Tibial nerve (tissue), 4 donors: ENCODE results near the gene CDH13.

Experiments
- EP300 ChIP-seq, 2 donors: sonication (generic); formaldehyde crosslinking; IDR thresholded peaks; one replicate each; pipeline ENCODE4 v1.6.1; 2017; ENCODE audit warnings: antibody characterized with exemption in 2 of 2, mild to moderate bottlenecking in 1 of 2
- POLR2A ChIP-seq, 2 donors: fragments of 450-650 bp; IDR thresholded peaks; one replicate each; pipeline ENCODE4 v1.6.1; 2017; ENCODE audit warnings: antibody characterized with exemption in 2 of 2, mild to moderate bottlenecking in 2 of 2, moderate library complexity in 2 of 2
- TF ChIP-seq, protein P1 (sequence below), 5 experiments: fragments of 200-600 bp in 3 of 5; fragments of 450-650 bp in 2 of 5; sonication (generic) in 3 of 5; IDR thresholded peaks; one replicate each; pipeline ENCODE4 v1.5.1; 2016 to 2019; ENCODE audit warnings: antibody characterized with exemption in 5 of 5, mild to moderate bottlenecking in 3 of 5, moderate library complexity in 2 of 5

DNA sequence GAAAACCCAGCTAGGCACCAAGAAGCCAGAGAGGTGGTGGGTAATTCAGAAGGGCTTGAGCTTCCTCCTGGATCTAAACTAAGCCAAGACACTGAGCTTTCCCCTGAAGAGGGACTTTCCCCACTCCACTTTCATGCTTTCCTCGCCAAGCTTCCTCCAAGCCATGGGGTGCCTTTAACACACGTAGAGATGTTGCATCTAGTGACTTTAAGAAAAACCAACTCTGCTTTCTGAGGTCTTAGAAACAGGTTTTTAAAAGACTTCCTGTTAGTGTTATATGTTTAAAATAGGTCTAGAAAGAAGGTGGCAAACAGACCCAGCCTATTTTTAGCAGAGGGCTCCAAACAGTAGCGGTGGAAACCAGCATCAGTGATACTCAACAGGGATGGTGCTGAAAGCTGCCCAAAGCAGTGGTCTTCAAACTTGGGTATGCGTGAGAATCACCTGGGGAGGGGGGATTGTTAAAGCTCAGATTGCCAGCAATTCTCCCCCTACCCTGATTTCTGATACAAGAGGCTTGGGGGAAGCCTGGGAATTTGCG is 585.6 kb downstream of the CDH13 start:
- TF ChIP-seq, protein P1, sequence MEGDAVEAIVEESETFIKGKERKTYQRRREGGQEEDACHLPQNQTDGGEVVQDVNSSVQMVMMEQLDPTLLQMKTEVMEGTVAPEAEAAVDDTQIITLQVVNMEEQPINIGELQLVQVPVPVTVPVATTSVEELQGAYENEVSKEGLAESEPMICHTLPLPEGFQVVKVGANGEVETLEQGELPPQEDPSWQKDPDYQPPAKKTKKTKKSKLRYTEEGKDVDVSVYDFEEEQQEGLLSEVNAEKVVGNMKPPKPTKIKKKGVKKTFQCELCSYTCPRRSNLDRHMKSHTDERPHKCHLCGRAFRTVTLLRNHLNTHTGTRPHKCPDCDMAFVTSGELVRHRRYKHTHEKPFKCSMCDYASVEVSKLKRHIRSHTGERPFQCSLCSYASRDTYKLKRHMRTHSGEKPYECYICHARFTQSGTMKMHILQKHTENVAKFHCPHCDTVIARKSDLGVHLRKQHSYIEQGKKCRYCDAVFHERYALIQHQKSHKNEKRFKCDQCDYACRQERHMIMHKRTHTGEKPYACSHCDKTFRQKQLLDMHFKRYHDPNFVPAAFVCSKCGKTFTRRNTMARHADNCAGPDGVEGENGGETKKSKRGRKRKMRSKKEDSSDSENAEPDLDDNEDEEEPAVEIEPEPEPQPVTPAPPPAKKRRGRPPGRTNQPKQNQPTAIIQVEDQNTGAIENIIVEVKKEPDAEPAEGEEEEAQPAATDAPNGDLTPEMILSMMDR (IDR thresholded peaks at IDR 0.05), result no peak
- no peak for TF ChIP-seq POLR2A (IDR thresholded peaks at IDR 0.05)
- no peak for TF ChIP-seq EP300 (IDR thresholded peaks at IDR 0.05)
